Kidney capillary endothelial cell (primary cell): ENCODE results near the gene MCM8.

Experiments
- DNase-seq: peaks from one replicate; pipeline ENCODE4 v3.0.0-alpha.2; 2018; ENCODE audit warnings: low spot score

The MCM8 gene

DNA sequence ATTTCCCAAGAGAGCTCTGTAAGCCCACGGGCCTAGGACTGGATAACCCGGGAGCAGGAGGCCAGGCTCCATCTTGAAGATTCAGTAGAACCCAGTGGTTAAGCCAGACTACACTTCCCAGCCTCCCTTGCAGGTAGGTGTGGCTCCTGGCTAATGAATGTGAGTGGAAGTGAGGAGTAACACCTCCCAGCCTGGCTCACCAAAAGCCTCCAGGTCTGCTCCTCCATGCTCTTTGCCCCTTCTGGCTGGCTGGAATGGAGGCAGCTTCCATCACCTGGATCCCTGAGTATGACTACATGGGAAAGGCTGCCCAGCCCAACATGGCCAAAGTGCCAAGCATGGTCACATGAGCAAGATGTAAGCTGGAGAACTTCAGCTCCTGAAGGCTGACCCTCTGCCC lies 93.7 kb downstream of the MCM8 start:
- DNase-seq, result no peak

- no peak for DNase-seq
Observed at GRCh38 chr20:6045566-6045965, 95.1 kb downstream of the MCM8 start.

- no peak for DNase-seq
Observed at GRCh38 chr20:6046432-6046831, 96.0 kb downstream of the MCM8 start.

- DNase-seq, result no peak
Observed at GRCh38 chr20:6048391-6048790, 97.9 kb downstream of the MCM8 start.
